ENCODE data around the gene CPXM2. TPM values are rescaled to one million over a fixed set of nuclear protein-coding genes. Genes with fewer than 3 reads are reported as not detected.

Gene CPXM2
- polyA plus RNA-seq, 2 of the 4 experiments (the other 2 are of a cell fraction) = not detected

DNA sequence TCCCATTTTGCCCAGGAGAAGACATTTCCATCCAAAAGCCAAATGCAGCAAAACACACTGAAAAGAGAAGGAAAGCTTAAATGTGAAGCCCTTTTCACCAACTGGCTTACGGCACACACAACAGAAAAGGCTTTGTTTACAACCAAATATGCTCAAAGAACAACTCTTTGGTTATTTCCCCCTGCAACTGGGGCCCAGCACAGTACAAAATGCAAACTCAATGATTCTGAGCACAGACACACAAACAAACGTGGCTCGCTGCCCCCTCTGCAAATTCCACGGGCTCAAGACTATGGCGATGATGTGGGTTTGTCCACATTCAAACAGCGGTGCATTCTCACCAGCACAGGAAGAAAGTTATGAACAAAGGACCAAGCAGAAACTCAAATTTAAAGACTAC lies 5.3 kb downstream of the CPXM2 start:
- H3K9me3 ChIP-seq = no peaks in the 10 kb centered on the region
- FAIRE-seq (no peak), ATAC-seq (no peak), DNase-seq (ENCODE audit: low read depth in 1 of 2, low spot score in 1 of 2) (no peak)
- 32% methylated on average over 6 of the region's 6 CpGs for WGBS (ENCODE audit: missing lambda C conversion rate)
- H3K4me1 ChIP-seq = no peaks in the 10 kb centered on the region
- no peak overlapping the region for H3K4me2 ChIP-seq
- CTCF ChIA-PET = no interaction called here
- H3K4me3 ChIP-seq = no peak overlapping the region
- no peak overlapping the region for H3K27ac ChIP-seq
- no peak for TF ChIP-seq ZNF302 (CRISPR knock-in tag; IDR thresholded peaks at IDR 0.05)
- no peak for TF ChIP-seq CEBPB (IDR thresholded peaks at IDR 0.05)
- no peak for TF ChIP-seq RCOR1 (IDR thresholded peaks at IDR 0.05; ENCODE audit: low read depth, low read length)
- TF ChIP-seq KDM1A (IDR thresholded peaks at IDR 0.05; ENCODE audit: low read depth) = no peak
- TF ChIP-seq, protein P1, sequence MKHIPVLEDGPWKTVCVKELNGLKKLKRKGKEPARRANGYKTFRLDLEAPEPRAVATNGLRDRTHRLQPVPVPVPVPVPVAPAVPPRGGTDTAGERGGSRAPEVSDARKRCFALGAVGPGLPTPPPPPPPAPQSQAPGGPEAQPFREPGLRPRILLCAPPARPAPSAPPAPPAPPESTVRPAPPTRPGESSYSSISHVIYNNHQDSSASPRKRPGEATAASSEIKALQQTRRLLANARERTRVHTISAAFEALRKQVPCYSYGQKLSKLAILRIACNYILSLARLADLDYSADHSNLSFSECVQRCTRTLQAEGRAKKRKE (CRISPR knock-in tag; IDR thresholded peaks at IDR 0.05; ENCODE audit: low read depth) = no peak
- TF ChIP-seq, protein P2, sequence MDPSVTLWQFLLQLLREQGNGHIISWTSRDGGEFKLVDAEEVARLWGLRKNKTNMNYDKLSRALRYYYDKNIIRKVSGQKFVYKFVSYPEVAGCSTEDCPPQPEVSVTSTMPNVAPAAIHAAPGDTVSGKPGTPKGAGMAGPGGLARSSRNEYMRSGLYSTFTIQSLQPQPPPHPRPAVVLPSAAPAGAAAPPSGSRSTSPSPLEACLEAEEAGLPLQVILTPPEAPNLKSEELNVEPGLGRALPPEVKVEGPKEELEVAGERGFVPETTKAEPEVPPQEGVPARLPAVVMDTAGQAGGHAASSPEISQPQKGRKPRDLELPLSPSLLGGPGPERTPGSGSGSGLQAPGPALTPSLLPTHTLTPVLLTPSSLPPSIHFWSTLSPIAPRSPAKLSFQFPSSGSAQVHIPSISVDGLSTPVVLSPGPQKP (IDR thresholded peaks at IDR 0.05; ENCODE audit: low read depth, low read length) = no peak
- no peak for TF ChIP-seq EP300 (IDR thresholded peaks at IDR 0.05)
- no peak for TF ChIP-seq FOSL2 (IDR thresholded peaks at IDR 0.05)
- no peak for TF ChIP-seq FOSL2 (CRISPR knock-in tag; IDR thresholded peaks at IDR 0.05)
- TF ChIP-seq, protein P3, sequence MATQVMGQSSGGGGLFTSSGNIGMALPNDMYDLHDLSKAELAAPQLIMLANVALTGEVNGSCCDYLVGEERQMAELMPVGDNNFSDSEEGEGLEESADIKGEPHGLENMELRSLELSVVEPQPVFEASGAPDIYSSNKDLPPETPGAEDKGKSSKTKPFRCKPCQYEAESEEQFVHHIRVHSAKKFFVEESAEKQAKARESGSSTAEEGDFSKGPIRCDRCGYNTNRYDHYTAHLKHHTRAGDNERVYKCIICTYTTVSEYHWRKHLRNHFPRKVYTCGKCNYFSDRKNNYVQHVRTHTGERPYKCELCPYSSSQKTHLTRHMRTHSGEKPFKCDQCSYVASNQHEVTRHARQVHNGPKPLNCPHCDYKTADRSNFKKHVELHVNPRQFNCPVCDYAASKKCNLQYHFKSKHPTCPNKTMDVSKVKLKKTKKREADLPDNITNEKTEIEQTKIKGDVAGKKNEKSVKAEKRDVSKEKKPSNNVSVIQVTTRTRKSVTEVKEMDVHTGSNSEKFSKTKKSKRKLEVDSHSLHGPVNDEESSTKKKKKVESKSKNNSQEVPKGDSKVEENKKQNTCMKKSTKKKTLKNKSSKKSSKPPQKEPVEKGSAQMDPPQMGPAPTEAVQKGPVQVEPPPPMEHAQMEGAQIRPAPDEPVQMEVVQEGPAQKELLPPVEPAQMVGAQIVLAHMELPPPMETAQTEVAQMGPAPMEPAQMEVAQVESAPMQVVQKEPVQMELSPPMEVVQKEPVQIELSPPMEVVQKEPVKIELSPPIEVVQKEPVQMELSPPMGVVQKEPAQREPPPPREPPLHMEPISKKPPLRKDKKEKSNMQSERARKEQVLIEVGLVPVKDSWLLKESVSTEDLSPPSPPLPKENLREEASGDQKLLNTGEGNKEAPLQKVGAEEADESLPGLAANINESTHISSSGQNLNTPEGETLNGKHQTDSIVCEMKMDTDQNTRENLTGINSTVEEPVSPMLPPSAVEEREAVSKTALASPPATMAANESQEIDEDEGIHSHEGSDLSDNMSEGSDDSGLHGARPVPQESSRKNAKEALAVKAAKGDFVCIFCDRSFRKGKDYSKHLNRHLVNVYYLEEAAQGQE (IDR thresholded peaks at IDR 0.05) = no peak
- no peak for TF ChIP-seq HOXB5 (CRISPR knock-in tag; IDR thresholded peaks at IDR 0.05)
- no peak for TF ChIP-seq ZSCAN20 (CRISPR knock-in tag; IDR thresholded peaks at IDR 0.05)
- no peak for TF ChIP-seq RAD21 (conservative IDR thresholded peaks at IDR 0.05 in 1 of 2, IDR thresholded peaks at IDR 0.05 in 1 of 2)
- no peak for TF ChIP-seq GATA3 (IDR thresholded peaks at IDR 0.05; ENCODE audit: borderline replicate concordance)
- TF ChIP-seq MAFK (IDR thresholded peaks at IDR 0.05; ENCODE audit: partially characterized antibody) = no peak
- TF ChIP-seq POLR2A (IDR thresholded peaks at IDR 0.05; ENCODE audit: low read length) = no peak
- no peak for TF ChIP-seq PHF8 (IDR thresholded peaks at IDR 0.05; ENCODE audit: borderline replicate concordance, low read depth)
- TF ChIP-seq, protein P4, sequence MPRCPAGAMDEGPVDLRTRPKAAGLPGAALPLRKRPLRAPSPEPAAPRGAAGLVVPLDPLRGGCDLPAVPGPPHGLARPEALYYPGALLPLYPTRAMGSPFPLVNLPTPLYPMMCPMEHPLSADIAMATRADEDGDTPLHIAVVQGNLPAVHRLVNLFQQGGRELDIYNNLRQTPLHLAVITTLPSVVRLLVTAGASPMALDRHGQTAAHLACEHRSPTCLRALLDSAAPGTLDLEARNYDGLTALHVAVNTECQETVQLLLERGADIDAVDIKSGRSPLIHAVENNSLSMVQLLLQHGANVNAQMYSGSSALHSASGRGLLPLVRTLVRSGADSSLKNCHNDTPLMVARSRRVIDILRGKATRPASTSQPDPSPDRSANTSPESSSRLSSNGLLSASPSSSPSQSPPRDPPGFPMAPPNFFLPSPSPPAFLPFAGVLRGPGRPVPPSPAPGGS (IDR thresholded peaks at IDR 0.05) = no peak
- TF ChIP-seq FOXS1 (CRISPR knock-in tag; IDR thresholded peaks at IDR 0.05) = no peak
- TF ChIP-seq, protein P5, sequence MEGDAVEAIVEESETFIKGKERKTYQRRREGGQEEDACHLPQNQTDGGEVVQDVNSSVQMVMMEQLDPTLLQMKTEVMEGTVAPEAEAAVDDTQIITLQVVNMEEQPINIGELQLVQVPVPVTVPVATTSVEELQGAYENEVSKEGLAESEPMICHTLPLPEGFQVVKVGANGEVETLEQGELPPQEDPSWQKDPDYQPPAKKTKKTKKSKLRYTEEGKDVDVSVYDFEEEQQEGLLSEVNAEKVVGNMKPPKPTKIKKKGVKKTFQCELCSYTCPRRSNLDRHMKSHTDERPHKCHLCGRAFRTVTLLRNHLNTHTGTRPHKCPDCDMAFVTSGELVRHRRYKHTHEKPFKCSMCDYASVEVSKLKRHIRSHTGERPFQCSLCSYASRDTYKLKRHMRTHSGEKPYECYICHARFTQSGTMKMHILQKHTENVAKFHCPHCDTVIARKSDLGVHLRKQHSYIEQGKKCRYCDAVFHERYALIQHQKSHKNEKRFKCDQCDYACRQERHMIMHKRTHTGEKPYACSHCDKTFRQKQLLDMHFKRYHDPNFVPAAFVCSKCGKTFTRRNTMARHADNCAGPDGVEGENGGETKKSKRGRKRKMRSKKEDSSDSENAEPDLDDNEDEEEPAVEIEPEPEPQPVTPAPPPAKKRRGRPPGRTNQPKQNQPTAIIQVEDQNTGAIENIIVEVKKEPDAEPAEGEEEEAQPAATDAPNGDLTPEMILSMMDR (IDR thresholded peaks at IDR 0.05) = no peak
- TF ChIP-seq, protein P6, sequence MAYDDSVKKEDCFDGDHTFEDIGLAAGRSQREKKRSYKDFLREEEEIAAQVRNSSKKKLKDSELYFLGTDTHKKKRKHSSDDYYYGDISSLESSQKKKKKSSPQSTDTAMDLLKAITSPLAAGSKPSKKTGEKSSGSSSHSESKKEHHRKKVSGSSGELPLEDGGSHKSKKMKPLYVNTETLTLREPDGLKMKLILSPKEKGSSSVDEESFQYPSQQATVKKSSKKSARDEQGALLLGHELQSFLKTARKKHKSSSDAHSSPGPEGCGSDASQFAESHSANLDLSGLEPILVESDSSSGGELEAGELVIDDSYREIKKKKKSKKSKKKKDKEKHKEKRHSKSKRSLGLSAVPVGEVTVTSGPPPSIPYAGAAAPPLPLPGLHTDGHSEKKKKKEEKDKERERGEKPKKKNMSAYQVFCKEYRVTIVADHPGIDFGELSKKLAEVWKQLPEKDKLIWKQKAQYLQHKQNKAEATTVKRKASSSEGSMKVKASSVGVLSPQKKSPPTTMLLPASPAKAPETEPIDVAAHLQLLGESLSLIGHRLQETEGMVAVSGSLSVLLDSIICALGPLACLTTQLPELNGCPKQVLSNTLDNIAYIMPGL (CRISPR knock-in tag; IDR thresholded peaks at IDR 0.05; ENCODE audit: borderline replicate concordance) = no peak
- POLR2A ChIA-PET = no interaction called here
